Body of pancreas (tissue), 4 donors: ENCODE results near the gene RHOBTB1.

ENCODE experiments used
- POLR2A ChIP-seq, 3 donors: fragments of 450-650 bp; IDR thresholded peaks; one replicate each; pipeline ENCODE4 v1.6.1; 2016; ENCODE audit warnings: antibody characterized with exemption in 3 of 3, mild to moderate bottlenecking in 2 of 3
- TF ChIP-seq, protein P1 (sequence below), 7 experiments: fragments of 450-650 bp in 4 of 7; fragments of 200-600 bp in 3 of 7; sonication (generic) in 3 of 7; IDR thresholded peaks; one replicate each; pipeline ENCODE4 v1.5.1; 2016 to 2019; ENCODE audit warnings: antibody characterized with exemption in 7 of 7

DNA sequence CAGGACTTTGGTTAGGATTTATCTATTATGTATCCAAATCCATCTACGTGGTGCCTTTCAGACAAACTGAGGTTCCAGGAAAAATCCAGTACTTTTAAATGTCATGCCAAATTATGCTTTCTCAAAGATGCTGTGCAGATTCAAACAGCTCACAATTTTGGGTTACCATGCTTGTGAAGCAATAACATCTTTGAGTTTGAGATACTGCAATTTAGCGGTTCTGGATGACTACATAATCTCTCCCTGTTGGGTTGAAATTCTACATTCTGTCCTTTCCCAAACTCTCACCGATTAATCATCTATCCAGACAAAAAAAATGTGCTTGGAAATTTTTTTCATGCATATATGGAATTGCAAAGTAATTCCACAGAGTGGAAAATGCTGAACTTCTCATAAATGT, 3.5 kb downstream of the RHOBTB1 start:
- TF ChIP-seq POLR2A (IDR thresholded peaks at IDR 0.05), result no peak
- TF ChIP-seq, protein P1, sequence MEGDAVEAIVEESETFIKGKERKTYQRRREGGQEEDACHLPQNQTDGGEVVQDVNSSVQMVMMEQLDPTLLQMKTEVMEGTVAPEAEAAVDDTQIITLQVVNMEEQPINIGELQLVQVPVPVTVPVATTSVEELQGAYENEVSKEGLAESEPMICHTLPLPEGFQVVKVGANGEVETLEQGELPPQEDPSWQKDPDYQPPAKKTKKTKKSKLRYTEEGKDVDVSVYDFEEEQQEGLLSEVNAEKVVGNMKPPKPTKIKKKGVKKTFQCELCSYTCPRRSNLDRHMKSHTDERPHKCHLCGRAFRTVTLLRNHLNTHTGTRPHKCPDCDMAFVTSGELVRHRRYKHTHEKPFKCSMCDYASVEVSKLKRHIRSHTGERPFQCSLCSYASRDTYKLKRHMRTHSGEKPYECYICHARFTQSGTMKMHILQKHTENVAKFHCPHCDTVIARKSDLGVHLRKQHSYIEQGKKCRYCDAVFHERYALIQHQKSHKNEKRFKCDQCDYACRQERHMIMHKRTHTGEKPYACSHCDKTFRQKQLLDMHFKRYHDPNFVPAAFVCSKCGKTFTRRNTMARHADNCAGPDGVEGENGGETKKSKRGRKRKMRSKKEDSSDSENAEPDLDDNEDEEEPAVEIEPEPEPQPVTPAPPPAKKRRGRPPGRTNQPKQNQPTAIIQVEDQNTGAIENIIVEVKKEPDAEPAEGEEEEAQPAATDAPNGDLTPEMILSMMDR (IDR thresholded peaks at IDR 0.05), result no peak
